Esophagus (tissue), 2 donors: Measurements from ENCODE around the gene SF3A2. TPM values are rescaled to one million over a fixed set of nuclear protein-coding genes. Genes with fewer than 3 reads are reported as not detected.
A peak's percentile ranks its signal among the peaks of the same experiment; 100 is the strongest.

Source experiments
- H3K27ac ChIP-seq, 2 donors: one replicate each; pipeline ENCODE4 v1.5.1; 2013; ENCODE audit warnings: low read depth in 2 of 2, mild to moderate bottlenecking in 2 of 2, inconsistent platforms in 1 of 2, low read length in 1 of 2, moderate library complexity in 1 of 2
- H3K27me3 ChIP-seq, 2 donors: one replicate each; pipeline ENCODE4 v1.6.1; 2013; ENCODE audit warnings: low read length in 2 of 2, control low read depth in 1 of 2, mild to moderate bottlenecking in 1 of 2; ENCODE audit not compliant: insufficient read depth in 2 of 2, control insufficient read depth in 1 of 2
- H3K36me3 ChIP-seq, 2 donors: one replicate each; pipeline ENCODE4 v1.6.1; 2013; ENCODE audit warnings: low read length in 1 of 2; ENCODE audit not compliant: control insufficient read depth in 2 of 2, insufficient read depth in 2 of 2
- H3K4me1 ChIP-seq, 2 donors: one replicate each; pipeline ENCODE4 v1.6.1; 2013; ENCODE audit warnings: low read length in 1 of 2; ENCODE audit not compliant: control insufficient read depth in 2 of 2, insufficient read depth in 2 of 2
- H3K4me3 ChIP-seq, 2 donors: one replicate each; pipeline ENCODE4 v1.5.1; 2013; ENCODE audit warnings: low read length in 2 of 2, mild to moderate bottlenecking in 2 of 2, low read depth in 1 of 2, moderate library complexity in 1 of 2
- H3K9me3 ChIP-seq, 2 donors: one replicate each; pipeline ENCODE4 v1.6.1; 2013; ENCODE audit warnings: mild to moderate bottlenecking in 2 of 2, low read depth in 1 of 2, low read length in 1 of 2, moderate library complexity in 1 of 2; ENCODE audit not compliant: control insufficient read depth in 2 of 2, insufficient read depth in 1 of 2
- whole genome bisulfite sequencing, 2 donors: extraction: QIAGEN DNeasy Blood & Tissue Kit; methylation state at CpG; one replicate each; pipeline ENCODE4 v1.1.7; 2013; 5-methylcytosine and 5-hydroxymethylcytosine counted together
- polyA plus RNA-seq, 2 donors: library from polyadenylated mRNA; stranded (reverse); fragments of 200-250 nt; gene quantifications; one replicate each; pipeline ENCODE4 v1.2.3, GENCODE V29; 2013
- donor health status: healthy with polysubstance abuse.
- donor health status: Bipolar disorder and iron deficiency.

SF3A2 gene, protein sequence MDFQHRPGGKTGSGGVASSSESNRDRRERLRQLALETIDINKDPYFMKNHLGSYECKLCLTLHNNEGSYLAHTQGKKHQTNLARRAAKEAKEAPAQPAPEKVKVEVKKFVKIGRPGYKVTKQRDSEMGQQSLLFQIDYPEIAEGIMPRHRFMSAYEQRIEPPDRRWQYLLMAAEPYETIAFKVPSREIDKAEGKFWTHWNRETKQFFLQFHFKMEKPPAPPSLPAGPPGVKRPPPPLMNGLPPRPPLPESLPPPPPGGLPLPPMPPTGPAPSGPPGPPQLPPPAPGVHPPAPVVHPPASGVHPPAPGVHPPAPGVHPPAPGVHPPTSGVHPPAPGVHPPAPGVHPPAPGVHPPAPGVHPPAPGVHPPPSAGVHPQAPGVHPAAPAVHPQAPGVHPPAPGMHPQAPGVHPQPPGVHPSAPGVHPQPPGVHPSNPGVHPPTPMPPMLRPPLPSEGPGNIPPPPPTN
- 10 to 100 TPM; 38.2 to 55.3 TPM for polyA plus RNA-seq

DNA sequence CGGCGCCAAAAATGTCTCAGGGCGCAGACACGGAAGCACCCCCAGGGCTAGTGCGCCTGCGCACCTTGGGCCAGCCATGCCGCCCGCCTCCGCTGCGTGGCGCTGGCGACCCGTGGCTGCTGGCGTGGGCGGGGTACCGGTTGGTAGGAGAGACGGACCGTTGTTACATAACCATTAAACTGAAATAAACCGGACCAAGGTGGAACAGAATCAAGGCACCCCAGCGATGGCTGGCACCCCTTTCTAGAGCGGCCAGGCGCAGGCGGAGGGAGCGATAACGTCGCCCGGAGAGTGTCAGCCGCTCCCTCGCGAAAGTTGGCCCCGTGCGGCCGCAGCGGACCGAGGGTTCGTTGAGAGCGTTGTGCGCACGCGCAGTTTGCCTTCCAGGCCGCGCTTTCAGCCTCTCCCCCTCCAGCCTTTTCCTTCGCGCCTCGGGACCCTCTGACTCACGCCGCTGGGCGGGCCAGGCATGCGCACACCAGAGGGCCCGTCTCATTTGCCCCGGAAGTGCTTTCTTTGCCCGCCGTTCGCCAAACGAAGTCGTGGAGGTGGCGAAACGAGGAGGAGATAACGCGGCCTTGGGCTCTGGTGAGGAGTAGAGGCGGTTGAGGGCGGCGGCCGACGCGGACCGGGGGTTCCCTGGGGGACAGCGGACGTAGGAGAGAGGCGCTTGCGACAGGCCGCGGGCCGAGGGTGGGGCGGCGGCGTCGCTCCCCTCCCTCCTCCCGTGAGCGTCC lies at the start of gene SF3A2, which contains the start of gene PLEKHJ1:
Gene SF3A2, plus strand, starts transcription at position 511 of the 737 bp plus-strand sequence. CDS start 6,595 bp downstream, outside the sequence.
Gene PLEKHJ1, minus strand, starts transcription at position 16 of the 737 bp plus-strand sequence. CDS start 81 bp downstream, outside the sequence.
- H3K36me3 ChIP-seq: peaks cover 0 to 25% of the 10 kb centered on the region in 2 donors
- 1% methylated on average over 62 to 80 of the region's 80 CpGs for WGBS, 2 donors
- peak within 1 kb of the TSS; percentile 81 to 91 for H3K4me3 ChIP-seq
- no peaks in the 10 kb centered on the region for H3K9me3 ChIP-seq
- H3K27ac ChIP-seq: peak within 1 kb of the TSS; percentile 99 to 100
- H3K4me1 ChIP-seq: peaks cover 6 to 32% of the 10 kb centered on the region in 2 donors
- H3K27me3 ChIP-seq: no peaks in the 10 kb centered on the region

DNA sequence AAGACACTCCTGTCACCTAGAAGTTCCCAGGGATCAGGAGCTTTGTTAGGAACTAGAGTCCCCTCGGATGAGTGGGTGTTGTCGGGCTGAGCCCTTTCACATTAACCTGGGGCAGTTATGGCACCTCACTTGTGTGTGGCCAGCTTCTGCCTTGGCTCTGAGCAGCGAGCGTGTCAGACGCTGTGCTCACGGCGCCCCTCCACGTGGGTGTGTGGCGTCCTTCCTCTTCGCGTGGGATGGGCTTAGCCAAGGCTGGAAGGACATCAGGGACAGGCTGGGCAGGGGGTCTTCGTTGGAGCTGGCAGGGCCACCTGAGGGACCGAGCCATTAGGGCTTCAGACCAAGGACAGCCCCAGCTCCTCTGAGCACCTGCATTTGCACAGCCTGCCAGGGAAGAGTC lies 49.5 kb upstream of the SF3A2 start:
- Histone ChIP-seq H3K36me3 (peaks cover 4 to 55% of the 10 kb centered on the region in 2 donors), H3K27me3 (no peaks in the 10 kb centered on the region), H3K9me3 (no peaks in the 10 kb centered on the region), H3K4me3 (no peak overlapping the region), H3K27ac (peak overlapping the region in 1 of 2 donors; percentile 9), H3K4me1 (peaks cover 0 to 7% of the 10 kb centered on the region in 2 donors)
- 85 to 88% methylated on average over 13 of the region's 13 CpGs for WGBS, 2 donors

DNA sequence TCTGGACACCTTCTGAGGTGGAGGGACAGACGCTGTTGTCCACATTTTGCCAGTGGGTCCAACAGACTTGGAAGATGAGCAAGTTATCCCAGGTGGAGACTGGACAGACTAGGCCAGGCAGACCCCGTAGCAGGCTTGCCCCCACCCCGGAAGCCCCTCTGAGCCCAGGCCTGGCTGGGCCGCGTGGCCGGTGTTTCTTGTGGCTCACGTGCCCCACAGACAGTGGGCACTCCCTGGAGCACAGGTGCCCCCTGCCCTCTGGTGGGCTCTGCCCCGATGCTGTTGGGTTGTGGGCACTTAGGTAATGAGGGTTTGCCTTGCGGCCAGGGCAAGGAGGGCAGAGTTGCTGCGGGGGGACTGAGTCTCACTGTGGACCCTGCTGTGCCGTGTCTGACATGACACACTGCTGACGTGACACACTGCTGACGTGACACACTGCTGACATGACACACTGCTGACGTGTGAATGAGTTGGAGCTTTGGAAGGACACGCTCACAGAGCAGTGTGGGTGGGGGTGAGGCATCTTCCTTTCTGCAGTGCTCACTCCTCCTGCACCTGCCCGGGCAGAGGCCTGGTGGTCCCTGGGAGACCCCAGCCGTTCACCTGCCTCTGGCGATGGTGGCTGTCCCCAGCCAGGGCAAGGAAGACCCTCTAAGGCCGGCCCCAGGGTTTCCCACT lies 47.8 kb upstream of the SF3A2 start:
- Histone ChIP-seq H3K4me3 (no peak overlapping the region), H3K36me3 (peaks cover 0 to 56% of the 10 kb centered on the region in 2 donors), H3K27me3 (no peaks in the 10 kb centered on the region), H3K4me1 (peaks cover 0 to 7% of the 10 kb centered on the region in 2 donors), H3K9me3 (no peaks in the 10 kb centered on the region), H3K27ac (no peak overlapping the region)
- WGBS, 2 donors: 90 to 94% methylated on average over 19 of the region's 19 CpGs

DNA sequence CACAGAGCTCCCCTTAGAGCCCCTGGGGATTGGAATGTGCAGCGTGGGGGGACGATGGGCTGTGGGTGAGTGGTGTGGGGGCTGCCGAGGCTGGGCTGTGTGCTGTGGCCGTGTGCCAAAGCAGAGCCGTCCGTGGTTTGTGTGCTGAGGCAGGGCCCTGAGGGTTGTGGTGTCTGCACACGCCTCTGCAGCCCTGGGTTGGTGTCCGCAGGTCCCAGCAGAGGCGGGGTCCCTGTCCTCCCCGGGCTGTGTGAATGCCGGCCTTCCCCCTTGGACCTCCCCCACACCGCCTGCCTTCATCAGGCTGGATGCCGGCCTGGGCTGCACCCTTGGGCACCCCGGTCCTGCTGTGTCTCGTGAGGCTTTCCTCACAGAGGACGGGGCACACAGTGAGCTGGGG lies 46.7 kb upstream of the SF3A2 start:
- Histone ChIP-seq H3K4me3 (no peak overlapping the region), H3K9me3 (no peaks in the 10 kb centered on the region), H3K27ac (no peak overlapping the region), H3K27me3 (no peaks in the 10 kb centered on the region), H3K4me1 (peaks cover 0 to 7% of the 10 kb centered on the region in 2 donors), H3K36me3 (peaks cover 0 to 56% of the 10 kb centered on the region in 2 donors)
- 76 to 89% methylated on average over 16 of the region's 16 CpGs for WGBS, 2 donors

DNA sequence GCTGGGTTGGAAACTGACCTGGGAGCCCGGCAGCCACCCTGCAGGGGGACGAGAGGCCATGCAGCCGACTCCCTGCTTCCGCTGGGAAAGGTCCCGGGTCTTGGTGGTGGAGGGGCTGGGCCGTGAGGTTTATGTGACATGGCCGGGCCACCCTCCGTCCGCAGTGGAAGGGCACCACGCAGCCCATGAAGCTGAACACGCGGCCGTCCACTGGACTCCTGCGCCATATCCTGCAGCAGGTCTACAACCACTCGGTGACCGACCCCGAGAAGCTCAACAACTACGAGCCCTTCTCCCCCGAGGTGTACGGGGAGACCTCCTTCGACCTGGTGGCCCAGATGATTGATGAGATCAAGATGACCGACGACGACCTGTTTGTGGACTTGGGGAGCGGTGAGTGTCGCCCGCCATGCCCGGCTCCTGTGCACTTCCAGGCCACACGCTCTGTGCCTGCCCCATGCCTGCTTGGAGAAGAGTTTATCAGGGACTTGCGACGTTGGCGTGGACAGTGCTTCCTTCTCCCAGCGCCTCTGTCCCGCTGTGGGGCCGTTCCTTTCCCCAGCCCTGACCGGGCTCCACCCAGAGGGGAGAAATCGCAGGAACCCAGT lies 45.7 kb upstream of the SF3A2 start:
- WGBS, 2 donors: 92 to 93% methylated on average over 36 to 37 of the region's 37 CpGs
- Histone ChIP-seq H3K4me1 (peaks cover 0 to 7% of the 10 kb centered on the region in 2 donors), H3K9me3 (no peaks in the 10 kb centered on the region), H3K4me3 (no peak overlapping the region), H3K27me3 (no peaks in the 10 kb centered on the region), H3K27ac (no peak overlapping the region), H3K36me3 (peaks cover 7 to 67% of the 10 kb centered on the region in 2 donors)

DNA sequence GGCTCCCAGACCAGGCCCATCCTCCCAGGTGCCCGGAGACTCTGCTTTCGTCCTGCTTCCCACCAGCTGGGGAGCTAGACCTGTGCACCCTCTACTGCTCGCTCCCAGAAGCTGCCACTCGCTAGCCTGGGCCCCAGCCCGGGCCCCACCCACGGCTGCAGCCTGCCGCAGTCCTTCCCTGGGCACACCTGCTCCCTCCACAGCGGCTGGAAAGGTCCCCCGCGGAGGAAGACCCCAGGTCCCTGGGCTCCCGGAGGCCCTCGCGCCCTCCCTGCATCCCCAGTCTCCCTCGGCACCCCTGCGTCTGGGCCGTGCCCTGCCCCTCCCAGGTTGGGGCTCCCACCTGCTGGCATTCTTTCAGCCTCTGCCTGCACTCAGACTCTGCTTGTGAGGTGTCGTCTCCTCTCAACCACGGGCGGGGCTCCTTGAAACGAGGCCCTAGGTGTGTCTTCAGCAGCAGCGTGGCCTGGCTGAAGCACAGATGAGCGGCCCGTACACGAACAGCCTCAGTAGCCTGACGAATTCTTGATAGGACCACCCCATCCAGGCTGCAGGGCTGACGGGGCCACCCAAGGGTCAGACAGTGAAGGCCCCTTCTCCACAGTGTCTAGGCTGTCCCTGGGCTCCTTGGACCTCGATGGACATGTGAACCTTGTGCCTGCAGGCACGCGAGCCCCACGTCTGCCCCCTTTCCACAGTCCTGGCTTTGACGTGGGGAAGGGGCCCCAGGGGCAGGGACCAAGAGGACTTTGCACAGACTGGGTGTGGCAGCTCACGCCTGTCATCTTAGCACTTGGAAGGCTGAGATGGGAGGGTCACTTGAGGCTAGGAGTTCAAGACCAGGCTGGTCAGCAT lies 44.9 kb upstream of the SF3A2 start:
- H3K36me3 ChIP-seq: peaks cover 9 to 69% of the 10 kb centered on the region in 2 donors
- H3K9me3 ChIP-seq: no peaks in the 10 kb centered on the region
- no peak overlapping the region for H3K4me3 ChIP-seq
- no peaks in the 10 kb centered on the region for H3K27me3 ChIP-seq
- H3K27ac ChIP-seq: no peak overlapping the region
- peaks cover 0 to 4% of the 10 kb centered on the region in 2 donors for H3K4me1 ChIP-seq
- 81 to 86% methylated on average over 32 of the region's 32 CpGs for WGBS, 2 donors

DNA sequence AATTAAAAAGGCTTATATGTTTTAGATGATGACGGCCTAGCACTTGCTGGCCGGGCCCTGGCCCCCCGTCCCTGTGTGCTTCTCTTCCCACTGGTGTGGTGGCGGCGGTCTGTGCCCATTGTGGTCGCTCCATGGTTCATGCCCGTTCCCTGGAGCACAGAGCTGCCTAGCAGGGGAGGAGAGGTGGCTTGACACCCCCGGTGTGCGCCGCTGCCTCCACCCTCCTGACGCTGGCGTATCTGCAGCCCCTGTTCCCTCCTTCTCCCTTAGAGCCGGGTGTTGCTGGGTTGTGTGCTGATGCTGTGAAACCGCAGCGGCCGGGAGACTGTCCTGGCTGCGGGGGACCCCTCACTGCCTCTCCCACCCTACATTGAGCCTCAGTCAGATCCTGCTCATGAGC lies 43.8 kb upstream of the SF3A2 start:
- WGBS, 2 donors: 97% methylated on average over 16 to 17 of the region's 17 CpGs
- H3K27ac ChIP-seq: no peak overlapping the region
- H3K9me3 ChIP-seq: no peaks in the 10 kb centered on the region
- H3K36me3 ChIP-seq: peaks cover 9 to 64% of the 10 kb centered on the region in 2 donors
- no peaks in the 10 kb centered on the region for H3K4me1 ChIP-seq
- no peaks in the 10 kb centered on the region for H3K27me3 ChIP-seq
- H3K4me3 ChIP-seq: no peak overlapping the region

DNA sequence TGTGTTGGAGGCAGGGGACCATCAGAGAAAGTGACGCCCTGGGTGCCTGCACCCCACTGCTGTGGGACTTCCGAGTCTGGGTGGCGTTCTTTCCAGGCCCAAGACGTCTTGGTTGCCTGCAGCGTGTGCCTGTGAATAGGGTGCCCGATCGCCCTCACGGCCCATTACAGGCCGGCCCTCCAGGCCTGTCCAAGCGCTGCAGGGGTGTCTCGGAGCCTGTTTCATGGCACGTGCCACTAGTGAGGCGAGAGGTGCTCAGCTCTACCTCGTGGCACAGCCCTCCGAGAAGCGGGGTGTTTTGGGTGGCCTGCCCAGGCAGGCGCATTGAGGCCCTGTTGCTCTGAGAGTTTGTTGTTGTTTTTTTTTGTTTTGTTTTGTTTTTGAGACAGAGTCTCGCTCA lies 42.8 kb upstream of the SF3A2 start:
- H3K4me3 ChIP-seq: no peak overlapping the region
- no peaks in the 10 kb centered on the region for H3K9me3 ChIP-seq
- H3K4me1 ChIP-seq: no peaks in the 10 kb centered on the region
- H3K27ac ChIP-seq: no peak overlapping the region
- H3K36me3 ChIP-seq: peaks cover 9 to 59% of the 10 kb centered on the region in 2 donors
- WGBS, 2 donors: 95% methylated on average over 18 of the region's 18 CpGs
- H3K27me3 ChIP-seq: no peaks in the 10 kb centered on the region
